Calu3 (cell line): Measurements from ENCODE around the gene TMEM174. TPM values are rescaled to one million over a fixed set of nuclear protein-coding genes. Genes with fewer than 3 reads are reported as not detected.

ENCODE experiments used
- BruUV-seq: library from RNA; stranded (reverse); fragments of 400-500 nt; replicated peaks from 2 replicates; lab custom pipeline; 2021; lab: Mats Ljungman, UMichigan
- CTCF ChIA-PET: fragments of 300-600 bp; sonication (Branson Sonifier 250); formaldehyde crosslinking; loops from one replicate; lab custom pipeline; 2022; ENCODE audit warnings: antibody characterized with exemption; lab: Charles Lee
- DNase-seq: peaks from one replicate; pipeline ENCODE4 v3.0.0; 2022
- H3K27ac Mint-ChIP-seq: one replicate; pipeline ENCODE4 v1.8.0; 2022; ENCODE audit warnings: mixed read lengths; ENCODE audit not compliant: unreplicated experiment
- H3K27me3 Mint-ChIP-seq: one replicate; pipeline ENCODE4 v1.8.0; 2022; ENCODE audit warnings: mixed read lengths; ENCODE audit not compliant: unreplicated experiment
- H3K36me3 Mint-ChIP-seq: one replicate; pipeline ENCODE4 v1.8.0; 2022; ENCODE audit warnings: mild to moderate bottlenecking, moderate library complexity, mixed read lengths; ENCODE audit not compliant: insufficient read depth, unreplicated experiment
- H3K4me1 Mint-ChIP-seq: one replicate; pipeline ENCODE4 v1.8.0; 2022; ENCODE audit warnings: mild to moderate bottlenecking, low read depth, mixed read lengths; ENCODE audit not compliant: unreplicated experiment
- H3K4me3 Mint-ChIP-seq: one replicate; pipeline ENCODE4 v1.8.0; 2022; ENCODE audit warnings: mild to moderate bottlenecking, low read depth, moderate library complexity, mixed read lengths; ENCODE audit not compliant: unreplicated experiment
- H3K9me3 Mint-ChIP-seq: one replicate; pipeline ENCODE4 v1.8.0; 2022; ENCODE audit warnings: low read depth, mixed read lengths; ENCODE audit not compliant: unreplicated experiment
- intact Hi-C: fragments of 100-400 bp; cut with micrococcal nuclease; formaldehyde crosslinking; loops from one replicate; pipeline ENCODE4 v1.10.0; 2022; ENCODE audit not compliant: unreplicated experiment
- total RNA-seq: library from RNA; stranded (reverse); gene quantifications from 2 replicates; pipeline ENCODE4 v1.2.3, GENCODE V29; 2022
- TF ChIP-seq, protein P1 (sequence below): fragments of 200-600 bp; IDR thresholded peaks from one replicate; pipeline ENCODE4 v1.8.0; 2022; ENCODE audit warnings: antibody characterized with exemption; ENCODE audit not compliant: unreplicated experiment

Gene TMEM174
- total RNA-seq, 1 experiment from 2014 or later: not detected

GRCh38 chr5:73149540-73149939, 23.5 kb upstream of the TMEM174 start:
- Mint-ChIP-seq H3K27ac (no peak overlapping the region), H3K36me3 (no peaks in the 10 kb centered on the region), H3K27me3 (no peaks in the 10 kb centered on the region), H3K4me1 (no peaks in the 10 kb centered on the region), H3K4me3 (no peak overlapping the region), H3K9me3 (no peaks in the 10 kb centered on the region)
- DNase-seq: no peak
- CTCF ChIA-PET: no interaction called here
- intact Hi-C loops: no loop called here
- no TSS peak for BruUV-seq
- TF ChIP-seq, protein P1, sequence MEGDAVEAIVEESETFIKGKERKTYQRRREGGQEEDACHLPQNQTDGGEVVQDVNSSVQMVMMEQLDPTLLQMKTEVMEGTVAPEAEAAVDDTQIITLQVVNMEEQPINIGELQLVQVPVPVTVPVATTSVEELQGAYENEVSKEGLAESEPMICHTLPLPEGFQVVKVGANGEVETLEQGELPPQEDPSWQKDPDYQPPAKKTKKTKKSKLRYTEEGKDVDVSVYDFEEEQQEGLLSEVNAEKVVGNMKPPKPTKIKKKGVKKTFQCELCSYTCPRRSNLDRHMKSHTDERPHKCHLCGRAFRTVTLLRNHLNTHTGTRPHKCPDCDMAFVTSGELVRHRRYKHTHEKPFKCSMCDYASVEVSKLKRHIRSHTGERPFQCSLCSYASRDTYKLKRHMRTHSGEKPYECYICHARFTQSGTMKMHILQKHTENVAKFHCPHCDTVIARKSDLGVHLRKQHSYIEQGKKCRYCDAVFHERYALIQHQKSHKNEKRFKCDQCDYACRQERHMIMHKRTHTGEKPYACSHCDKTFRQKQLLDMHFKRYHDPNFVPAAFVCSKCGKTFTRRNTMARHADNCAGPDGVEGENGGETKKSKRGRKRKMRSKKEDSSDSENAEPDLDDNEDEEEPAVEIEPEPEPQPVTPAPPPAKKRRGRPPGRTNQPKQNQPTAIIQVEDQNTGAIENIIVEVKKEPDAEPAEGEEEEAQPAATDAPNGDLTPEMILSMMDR: no peak

DNA sequence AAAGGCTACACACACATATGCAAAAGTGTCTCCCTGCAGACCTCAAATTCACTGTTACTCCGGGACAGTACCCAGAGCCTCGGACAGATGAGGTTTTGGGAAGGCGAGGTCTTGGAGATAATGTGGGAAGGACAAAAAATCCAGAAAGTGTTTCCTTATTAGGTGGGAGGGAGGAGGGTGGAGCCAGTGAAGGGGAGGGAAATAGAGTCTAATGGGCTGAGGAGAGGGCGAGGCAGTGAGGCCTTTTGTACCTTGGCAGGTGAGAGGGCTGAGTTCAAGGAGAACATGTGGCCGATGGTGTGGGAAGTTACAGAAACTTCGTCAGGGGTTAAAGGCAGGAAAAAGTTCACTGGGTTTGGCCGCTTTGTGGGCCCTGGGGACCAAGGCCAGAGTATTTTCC, 22.1 kb upstream of the TMEM174 start:
- intact Hi-C loops: no loop called here
- no peaks in the 10 kb centered on the region for H3K36me3 Mint-ChIP-seq
- no peaks in the 10 kb centered on the region for H3K4me1 Mint-ChIP-seq
- H3K27me3 Mint-ChIP-seq: no peaks in the 10 kb centered on the region
- H3K9me3 Mint-ChIP-seq: no peaks in the 10 kb centered on the region
- no peak for DNase-seq
- TF ChIP-seq, protein P1: no peak
- H3K27ac Mint-ChIP-seq: no peak overlapping the region
- H3K4me3 Mint-ChIP-seq: no peak overlapping the region
- no TSS peak for BruUV-seq
- CTCF ChIA-PET: no interaction called here

- Mint-ChIP-seq H3K27me3 (no peaks in the 10 kb centered on the region), H3K4me1 (no peaks in the 10 kb centered on the region), H3K9me3 (no peaks in the 10 kb centered on the region), H3K36me3 (no peaks in the 10 kb centered on the region), H3K4me3 (no peak overlapping the region), H3K27ac (no peak overlapping the region)
- no TSS peak for BruUV-seq
- no peak for DNase-seq
- TF ChIP-seq, protein P1: no peak
- CTCF ChIA-PET: interaction anchor here (1.8 kb wide), 2 partner anchors 50 to 299 kb away, joined by 5 to 8 read pairs; no protein-coding TSS in a partner anchor
- intact Hi-C loops: loop anchor here (1.0 kb wide), 1 partner anchor 69 kb away; no protein-coding TSS in a partner anchor
Measured at GRCh38 chr5:73151766-73152410, 21.1 kb upstream of the TMEM174 start.

DNA sequence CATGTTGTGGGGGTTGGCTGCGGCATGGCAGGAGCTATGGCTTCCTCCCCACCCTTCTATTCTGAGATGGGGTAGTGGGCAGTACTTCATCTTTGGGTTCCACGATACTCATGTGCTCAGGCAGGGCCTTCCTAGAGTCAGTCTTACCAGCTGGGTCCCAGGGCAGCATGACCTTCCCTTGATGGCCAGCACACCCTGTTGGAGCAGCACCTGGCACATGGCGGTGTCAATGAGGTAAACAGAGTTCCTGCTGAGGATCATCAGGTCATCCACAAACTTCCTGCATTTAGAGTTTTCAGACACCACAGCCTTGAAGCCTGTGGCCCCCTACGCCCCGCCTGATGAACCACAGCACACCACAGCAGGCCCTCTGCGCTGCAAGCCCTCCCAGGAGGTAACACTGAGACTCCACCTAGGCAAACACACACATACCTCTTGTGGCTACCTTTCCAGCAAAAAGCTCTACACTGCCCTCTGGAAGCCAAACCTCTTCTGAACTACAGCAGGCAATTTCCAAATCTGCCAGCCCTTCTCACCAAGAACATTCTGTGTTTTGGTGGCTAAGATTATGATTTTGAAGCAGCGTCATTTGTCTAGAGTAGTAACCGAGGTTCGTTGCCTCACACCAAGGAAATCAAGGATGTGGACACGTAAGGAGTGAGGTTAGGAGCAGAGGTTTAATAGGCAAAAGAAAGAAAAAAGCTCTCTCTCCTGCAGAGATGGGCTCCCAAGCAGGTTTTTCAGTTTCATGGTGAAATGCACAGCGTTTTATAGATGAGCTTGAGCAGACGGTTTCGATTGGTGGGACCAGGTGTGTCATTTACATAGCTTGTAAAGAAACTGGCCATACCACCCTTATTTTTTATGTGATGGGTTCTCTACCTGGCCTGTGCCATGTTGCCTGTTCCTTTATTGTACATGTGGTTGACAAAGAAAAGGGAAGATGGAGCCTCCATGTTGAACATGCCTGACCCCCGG, 20.3 kb upstream of the TMEM174 start:
- Mint-ChIP-seq H3K27me3 (no peaks in the 10 kb centered on the region), H3K9me3 (no peaks in the 10 kb centered on the region), H3K27ac (no peak overlapping the region), H3K36me3 (no peaks in the 10 kb centered on the region), H3K4me1 (no peaks in the 10 kb centered on the region), H3K4me3 (no peak overlapping the region)
- CTCF ChIA-PET: interaction anchor here (0.7 to 1.8 kb wide), 6 partner anchors 9 to 299 kb away, joined by 3 to 8 read pairs (median 3); no protein-coding TSS in a partner anchor
- no TSS peak for BruUV-seq
- intact Hi-C loops: loop anchor here (1.0 kb wide), 1 partner anchor 69 kb away; no protein-coding TSS in a partner anchor
- TF ChIP-seq, protein P1: no peak
- DNase-seq: peak; percentile 47
